ENCODE data around the gene FARS2. TPM values are rescaled to one million over a fixed set of nuclear protein-coding genes. Genes with fewer than 3 reads are reported as not detected.
A peak's percentile ranks its signal among the peaks of the same experiment; 100 is the strongest.

Gene FARS2
- polyA plus RNA-seq, 1 of the 3 experiments (the other 2 are of a cell fraction): 12.5 TPM

DNA sequence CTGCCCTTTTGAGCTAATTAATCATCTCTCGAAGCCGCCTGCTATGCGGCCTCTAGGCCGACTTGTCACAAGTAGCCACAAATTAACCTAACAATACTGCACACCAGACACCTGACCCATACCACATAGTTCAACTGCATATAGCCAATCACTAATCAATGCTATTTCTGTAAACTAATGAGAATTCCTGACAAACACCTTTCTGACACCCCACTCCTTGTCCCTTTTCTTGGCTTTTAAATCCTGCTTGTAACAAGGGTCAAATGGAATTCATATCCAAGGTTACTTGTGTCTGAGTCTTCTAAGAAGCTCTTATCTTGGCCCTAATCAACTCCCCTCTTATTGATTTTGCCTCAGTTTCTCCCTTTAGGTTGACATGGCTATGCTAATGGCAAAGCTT, 379.3 kb downstream of the FARS2 start (continued):
- TF ChIP-seq, protein P1, sequence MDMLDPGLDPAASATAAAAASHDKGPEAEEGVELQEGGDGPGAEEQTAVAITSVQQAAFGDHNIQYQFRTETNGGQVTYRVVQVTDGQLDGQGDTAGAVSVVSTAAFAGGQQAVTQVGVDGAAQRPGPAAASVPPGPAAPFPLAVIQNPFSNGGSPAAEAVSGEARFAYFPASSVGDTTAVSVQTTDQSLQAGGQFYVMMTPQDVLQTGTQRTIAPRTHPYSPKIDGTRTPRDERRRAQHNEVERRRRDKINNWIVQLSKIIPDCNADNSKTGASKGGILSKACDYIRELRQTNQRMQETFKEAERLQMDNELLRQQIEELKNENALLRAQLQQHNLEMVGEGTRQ (IDR thresholded peaks at IDR 0.05; ENCODE audit: borderline replicate concordance, low read depth, low read length): no peak
- TF ChIP-seq SMC3 (IDR thresholded peaks at IDR 0.05; ENCODE audit: low read depth, low read length) (no peak), GATA2 (CRISPR knock-in tag; IDR thresholded peaks at IDR 0.05) (no peak), FOSL2 (IDR thresholded peaks at IDR 0.05; ENCODE audit: borderline replicate concordance, low read depth) (no peak), NRF1 (IDR thresholded peaks at IDR 0.05; ENCODE audit: low read depth, low read length) (no peak), NFIC (IDR thresholded peaks at IDR 0.05; ENCODE audit: borderline replicate concordance) (no peak)
- TF ChIP-seq, protein P2, sequence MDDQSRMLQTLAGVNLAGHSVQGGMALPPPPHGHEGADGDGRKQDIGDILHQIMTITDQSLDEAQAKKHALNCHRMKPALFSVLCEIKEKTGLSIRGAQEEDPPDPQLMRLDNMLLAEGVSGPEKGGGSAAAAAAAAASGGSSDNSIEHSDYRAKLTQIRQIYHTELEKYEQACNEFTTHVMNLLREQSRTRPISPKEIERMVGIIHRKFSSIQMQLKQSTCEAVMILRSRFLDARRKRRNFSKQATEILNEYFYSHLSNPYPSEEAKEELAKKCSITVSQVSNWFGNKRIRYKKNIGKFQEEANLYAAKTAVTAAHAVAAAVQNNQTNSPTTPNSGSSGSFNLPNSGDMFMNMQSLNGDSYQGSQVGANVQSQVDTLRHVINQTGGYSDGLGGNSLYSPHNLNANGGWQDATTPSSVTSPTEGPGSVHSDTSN (IDR thresholded peaks at IDR 0.05): no peak

DNA sequence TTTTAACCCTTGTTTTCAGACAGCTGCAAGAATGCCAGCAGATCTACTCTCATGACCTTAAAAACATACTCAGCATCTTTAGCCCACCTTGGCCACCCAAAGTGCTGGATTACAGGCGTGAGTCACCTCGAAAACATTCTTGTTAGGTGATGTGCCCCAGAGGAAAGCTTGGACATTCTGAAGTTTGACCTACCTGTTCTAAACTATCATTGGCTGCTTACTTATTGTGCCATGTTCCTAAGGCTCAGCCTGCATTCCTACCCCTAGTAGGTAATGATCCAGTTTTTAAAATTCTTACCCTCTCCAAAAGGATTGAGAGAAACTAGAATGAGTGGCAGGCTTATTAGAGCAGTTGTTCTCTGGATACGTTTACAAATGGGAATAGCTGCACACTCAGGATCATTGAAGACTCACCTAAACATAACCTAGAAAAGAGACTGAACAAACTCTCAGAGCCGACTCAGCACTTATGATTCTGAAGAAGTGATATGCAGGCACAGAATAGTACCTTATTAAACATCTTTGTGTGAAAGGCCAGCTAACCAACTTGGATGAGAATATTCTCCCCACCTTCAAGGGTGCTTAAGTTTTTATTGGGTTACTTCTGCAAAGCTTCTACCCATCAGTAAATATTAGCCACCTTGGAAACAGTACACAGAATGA, 383.3 kb downstream of the FARS2 start:
- Histone ChIP-seq H3K4me2 (no peak overlapping the region), H2AFZ (ENCODE audit: low read depth) (no peak overlapping the region), H3K4me1 (ENCODE audit: control insufficient read depth in 1 of 2, insufficient read depth in 2 of 2, low read depth in 1 of 2, low read length in 1 of 2) (peaks cover 0 to 12% of the 10 kb centered on the region in 2 experiments; a peak in 2 of 4 replicates), H3K79me2 (ENCODE audit: insufficient read depth) (no peaks in the 10 kb centered on the region), H3K27ac (ENCODE audit: low read depth in 2 of 2, low read length in 1 of 2) (peak overlapping the region in 1 of 2 experiments; percentile 60; a peak in 1 of 4 replicates), H3K9me3 (peaks cover 6% of the 10 kb centered on the region), H3K36me3 (replicated peaks in 1 of 2; ENCODE audit: control insufficient read depth in 1 of 2, insufficient read depth in 2 of 2, low read length in 1 of 2) (no peaks in the 10 kb centered on the region), H4K20me1 (ENCODE audit: insufficient read depth) (no peaks in the 10 kb centered on the region), H3K27me3 (ENCODE audit: insufficient read depth) (no peaks in the 10 kb centered on the region), H3F3A (replicated peaks; ENCODE audit: insufficient read depth) (no peaks in the 10 kb centered on the region), H3K9ac (no peak overlapping the region), H3K4me3 (ENCODE audit: low read depth in 2 of 2, low read length in 1 of 2) (no peak overlapping the region), H3K9me2 (no peaks in the 10 kb centered on the region)
- POLR2A ChIA-PET: interaction anchor here (0.6 kb wide), 1 partner anchor 522 kb away, joined by 3 read pairs; no protein-coding TSS in a partner anchor
- DNase-seq: no peak
- no peak for TF ChIP-seq NFIC (IDR thresholded peaks at IDR 0.05; ENCODE audit: borderline replicate concordance)
- TF ChIP-seq, protein P3, sequence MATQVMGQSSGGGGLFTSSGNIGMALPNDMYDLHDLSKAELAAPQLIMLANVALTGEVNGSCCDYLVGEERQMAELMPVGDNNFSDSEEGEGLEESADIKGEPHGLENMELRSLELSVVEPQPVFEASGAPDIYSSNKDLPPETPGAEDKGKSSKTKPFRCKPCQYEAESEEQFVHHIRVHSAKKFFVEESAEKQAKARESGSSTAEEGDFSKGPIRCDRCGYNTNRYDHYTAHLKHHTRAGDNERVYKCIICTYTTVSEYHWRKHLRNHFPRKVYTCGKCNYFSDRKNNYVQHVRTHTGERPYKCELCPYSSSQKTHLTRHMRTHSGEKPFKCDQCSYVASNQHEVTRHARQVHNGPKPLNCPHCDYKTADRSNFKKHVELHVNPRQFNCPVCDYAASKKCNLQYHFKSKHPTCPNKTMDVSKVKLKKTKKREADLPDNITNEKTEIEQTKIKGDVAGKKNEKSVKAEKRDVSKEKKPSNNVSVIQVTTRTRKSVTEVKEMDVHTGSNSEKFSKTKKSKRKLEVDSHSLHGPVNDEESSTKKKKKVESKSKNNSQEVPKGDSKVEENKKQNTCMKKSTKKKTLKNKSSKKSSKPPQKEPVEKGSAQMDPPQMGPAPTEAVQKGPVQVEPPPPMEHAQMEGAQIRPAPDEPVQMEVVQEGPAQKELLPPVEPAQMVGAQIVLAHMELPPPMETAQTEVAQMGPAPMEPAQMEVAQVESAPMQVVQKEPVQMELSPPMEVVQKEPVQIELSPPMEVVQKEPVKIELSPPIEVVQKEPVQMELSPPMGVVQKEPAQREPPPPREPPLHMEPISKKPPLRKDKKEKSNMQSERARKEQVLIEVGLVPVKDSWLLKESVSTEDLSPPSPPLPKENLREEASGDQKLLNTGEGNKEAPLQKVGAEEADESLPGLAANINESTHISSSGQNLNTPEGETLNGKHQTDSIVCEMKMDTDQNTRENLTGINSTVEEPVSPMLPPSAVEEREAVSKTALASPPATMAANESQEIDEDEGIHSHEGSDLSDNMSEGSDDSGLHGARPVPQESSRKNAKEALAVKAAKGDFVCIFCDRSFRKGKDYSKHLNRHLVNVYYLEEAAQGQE (IDR thresholded peaks at IDR 0.05; ENCODE audit: low read depth, low read length): no peak
- TF ChIP-seq MXI1 (IDR thresholded peaks at IDR 0.05; ENCODE audit: low read depth, low read length): no peak
- TF ChIP-seq, protein P4, sequence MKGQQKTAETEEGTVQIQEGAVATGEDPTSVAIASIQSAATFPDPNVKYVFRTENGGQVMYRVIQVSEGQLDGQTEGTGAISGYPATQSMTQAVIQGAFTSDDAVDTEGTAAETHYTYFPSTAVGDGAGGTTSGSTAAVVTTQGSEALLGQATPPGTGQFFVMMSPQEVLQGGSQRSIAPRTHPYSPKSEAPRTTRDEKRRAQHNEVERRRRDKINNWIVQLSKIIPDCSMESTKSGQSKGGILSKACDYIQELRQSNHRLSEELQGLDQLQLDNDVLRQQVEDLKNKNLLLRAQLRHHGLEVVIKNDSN (IDR thresholded peaks at IDR 0.05; ENCODE audit: borderline replicate concordance, low read depth): no peak
- TF ChIP-seq RAD21 (IDR thresholded peaks at IDR 0.05; ENCODE audit: low read length): no peak
- no peak for TF ChIP-seq RCOR1 (IDR thresholded peaks at IDR 0.05; ENCODE audit: low read length)
- TF ChIP-seq EZH2phosphoT487 (IDR thresholded peaks at IDR 0.05; ENCODE audit: borderline replicate concordance, low read depth): no peak
- TF ChIP-seq FOXM1 (IDR thresholded peaks at IDR 0.05; ENCODE audit: low read depth): no peak
- TF ChIP-seq CHD2 (IDR thresholded peaks at IDR 0.05; ENCODE audit: low read length, partially characterized antibody): no peak
- no peak for TF ChIP-seq RXRA (IDR thresholded peaks at IDR 0.05; ENCODE audit: borderline replicate concordance, low read depth)
- no peak for TF ChIP-seq SIN3A (IDR thresholded peaks at IDR 0.05; ENCODE audit: borderline replicate concordance, low read depth, low read length)
- no peak for TF ChIP-seq NRF1 (IDR thresholded peaks at IDR 0.05; ENCODE audit: low read depth, low read length)
- TF ChIP-seq, protein P1 (IDR thresholded peaks at IDR 0.05; ENCODE audit: borderline replicate concordance, low read depth, low read length): no peak
- no peak for TF ChIP-seq TCF12 (IDR thresholded peaks at IDR 0.05)
- TF ChIP-seq ELF1 (IDR thresholded peaks at IDR 0.05): no peak
- TF ChIP-seq, protein P5, sequence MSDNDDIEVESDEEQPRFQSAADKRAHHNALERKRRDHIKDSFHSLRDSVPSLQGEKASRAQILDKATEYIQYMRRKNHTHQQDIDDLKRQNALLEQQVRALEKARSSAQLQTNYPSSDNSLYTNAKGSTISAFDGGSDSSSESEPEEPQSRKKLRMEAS (IDR thresholded peaks at IDR 0.05; ENCODE audit: low read depth): no peak
- TF ChIP-seq, protein P6, sequence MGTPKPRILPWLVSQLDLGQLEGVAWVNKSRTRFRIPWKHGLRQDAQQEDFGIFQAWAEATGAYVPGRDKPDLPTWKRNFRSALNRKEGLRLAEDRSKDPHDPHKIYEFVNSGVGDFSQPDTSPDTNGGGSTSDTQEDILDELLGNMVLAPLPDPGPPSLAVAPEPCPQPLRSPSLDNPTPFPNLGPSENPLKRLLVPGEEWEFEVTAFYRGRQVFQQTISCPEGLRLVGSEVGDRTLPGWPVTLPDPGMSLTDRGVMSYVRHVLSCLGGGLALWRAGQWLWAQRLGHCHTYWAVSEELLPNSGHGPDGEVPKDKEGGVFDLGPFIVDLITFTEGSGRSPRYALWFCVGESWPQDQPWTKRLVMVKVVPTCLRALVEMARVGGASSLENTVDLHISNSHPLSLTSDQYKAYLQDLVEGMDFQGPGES (IDR thresholded peaks at IDR 0.05; ENCODE audit: low read depth, low read length): no peak
- TF ChIP-seq FOSL2 (IDR thresholded peaks at IDR 0.05; ENCODE audit: borderline replicate concordance, low read depth): no peak
- CTCF ChIA-PET: interaction anchor here (0.6 to 2.4 kb wide), 3 partner anchors 16 to 174 kb away, joined by 3 to 9 read pairs (median 4); no protein-coding TSS in a partner anchor
- WGBS (ENCODE audit: low lambda C conversion rate): 90% methylated on average over 4 of the region's 4 CpGs
